PC-9 (cell line): Measurements from ENCODE around the gene QRFP. TPM values are rescaled to one million over a fixed set of nuclear protein-coding genes. Genes with fewer than 3 reads are reported as not detected.

Experiments used
- BruUV-seq: library from RNA; stranded (reverse); fragments of 400-500 nt; replicated peaks from 2 replicates; lab custom pipeline; 2021; lab: Mats Ljungman, UMichigan
- CTCF ChIA-PET: fragments of 300-600 bp; sonication (Branson Sonifier 250); formaldehyde crosslinking; loops from one replicate; lab custom pipeline; 2022; ENCODE audit warnings: antibody characterized with exemption; lab: Charles Lee
- POLR2A ChIA-PET: fragments of 300-600 bp; sonication (Branson Sonifier 250); formaldehyde crosslinking; loops from one replicate; lab custom pipeline; 2022; ENCODE audit warnings: antibody characterized with exemption; ENCODE audit not compliant: unreplicated experiment; lab: Charles Lee
- DNase-seq, 2 experiments: peaks; one replicate each; pipeline versions ENCODE4 v3.0.0 to v3.0.0-alpha.2; 2015 to 2022; ENCODE audit warnings: mixed read lengths in 1 of 2
- H2AFZ ChIP-seq: fragments of 200-600 bp; sonication (generic); 2 replicates; pipeline ENCODE4 v1.8.1; 2017; ENCODE audit warnings: antibody characterized with exemption
- H3F3A ChIP-seq: fragments of 200-600 bp; sonication (generic); 2 replicates; pipeline ENCODE4 v1.8.1; 2017; ENCODE audit warnings: antibody characterized with exemption, mild to moderate bottlenecking, low read depth; ENCODE audit not compliant: insufficient read depth
- H3K27ac ChIP-seq: fragments of 200-600 bp; sonication (generic); 2 replicates; pipeline ENCODE4 v1.6.1; 2016; ENCODE audit warnings: mixed run types
- H3K27me3 ChIP-seq: fragments of 200-600 bp; sonication (generic); 2 replicates; pipeline ENCODE4 v1.6.1; 2016; ENCODE audit warnings: low read depth, mixed run types; ENCODE audit not compliant: insufficient read depth
- H3K36me3 ChIP-seq: fragments of 200-600 bp; sonication (generic); 2 replicates; pipeline ENCODE4 v1.6.1; 2016; ENCODE audit warnings: low read depth, mixed run types
- H3K4me1 ChIP-seq: fragments of 200-600 bp; sonication (generic); replicated peaks from 2 replicates; pipeline ENCODE4 v1.6.1; 2016; ENCODE audit warnings: mixed run types; ENCODE audit not compliant: insufficient read depth
- H3K4me2 ChIP-seq: fragments of 200-600 bp; sonication (generic); 2 replicates; pipeline ENCODE4 v1.6.1; 2017; ENCODE audit warnings: mixed run types
- H3K4me3 ChIP-seq: fragments of 200-600 bp; sonication (generic); 2 replicates; pipeline ENCODE4 v1.6.1; 2016; ENCODE audit warnings: mixed run types
- H3K79me2 ChIP-seq: fragments of 200-600 bp; sonication (generic); 2 replicates; pipeline ENCODE4 v1.6.1; 2017; ENCODE audit warnings: low read depth, mixed run types
- H3K9me2 ChIP-seq: fragments of 200-600 bp; sonication (generic); 2 replicates; pipeline ENCODE4 v1.8.1; 2017; ENCODE audit warnings: mild to moderate bottlenecking; ENCODE audit not compliant: insufficient read depth
- H3K9me3 ChIP-seq: fragments of 200-600 bp; sonication (generic); 2 replicates; pipeline ENCODE4 v1.8.1; 2016; ENCODE audit warnings: low read depth; ENCODE audit not compliant: insufficient read depth
- H4K20me1 ChIP-seq: fragments of 200-600 bp; sonication (generic); 2 replicates; pipeline ENCODE4 v1.8.1; 2017; ENCODE audit not compliant: insufficient read depth
- CTCF ChIP-seq: fragments of 200-600 bp; sonication (generic); conservative IDR thresholded peaks from 2 replicates; pipeline ENCODE4 v1.6.1; 2017; ENCODE audit warnings: mixed run types, antibody characterized with exemption, mild to moderate bottlenecking, moderate library complexity
- EZH2 ChIP-seq: fragments of 200-600 bp; sonication (generic); IDR thresholded peaks from 2 replicates; pipeline ENCODE4 v1.8.0; 2017; ENCODE audit warnings: antibody characterized with exemption, low read depth
- intact Hi-C: fragments of 100-400 bp; cut with micrococcal nuclease; formaldehyde crosslinking; loops from one replicate; pipeline ENCODE4 v1.10.0; 2022; ENCODE audit not compliant: unreplicated experiment
- total RNA-seq: library from RNA; stranded (reverse); gene quantifications from 2 replicates; pipeline ENCODE4 v1.2.3, GENCODE V29; 2021

QRFP gene
- total RNA-seq, 1 experiment from 2014 or later: not detected

GRCh38 chr9:130844044-130844451, 52.6 kb downstream of the QRFP start:
- CTCF ChIA-PET: no interaction called here
- Histone ChIP-seq H3F3A (peaks cover 5% of the 10 kb centered on the region; the same call in 1 of the 2 replicates), H3K4me3 (no peak overlapping the region), H3K36me3 (no peaks in the 10 kb centered on the region; the same call in 1 of the 2 replicates), H3K4me2 (no peak overlapping the region), H3K9me3 (no peaks in the 10 kb centered on the region), H3K27ac (no peak overlapping the region), H3K27me3 (no peaks in the 10 kb centered on the region), H3K79me2 (peaks cover 74% of the 10 kb centered on the region), H3K4me1 (peaks cover 9% of the 10 kb centered on the region), H3K9me2 (no peaks in the 10 kb centered on the region), H2AFZ (no peak overlapping the region), H4K20me1 (peaks cover 13% of the 10 kb centered on the region)
- TF ChIP-seq EZH2 (no peak), CTCF (no peak)
- DNase-seq: no peak
- no TSS peak for BruUV-seq
- intact Hi-C loops: no loop called here
- POLR2A ChIA-PET: no interaction called here

- H3K4me2 ChIP-seq: no peak overlapping the region
- H3K79me2 ChIP-seq: peaks cover 75% of the 10 kb centered on the region
- no peak for TF ChIP-seq EZH2
- TF ChIP-seq CTCF: no peak
- H2AFZ ChIP-seq: no peak overlapping the region
- peaks cover 13% of the 10 kb centered on the region for H4K20me1 ChIP-seq
- H3K4me3 ChIP-seq: no peak overlapping the region
- no TSS peak for BruUV-seq
- intact Hi-C loops: no loop called here
- POLR2A ChIA-PET: interaction anchor here (0.6 kb wide), 1 partner anchor 50 kb away, joined by 3 read pairs; no protein-coding TSS in a partner anchor
- H3K4me1 ChIP-seq: peaks cover 9% of the 10 kb centered on the region
- no peak overlapping the region for H3K27ac ChIP-seq
- CTCF ChIA-PET: no interaction called here
- peaks cover 5% of the 10 kb centered on the region; the same call in 1 of the 2 replicates for H3F3A ChIP-seq
- no peaks in the 10 kb centered on the region for H3K27me3 ChIP-seq
- H3K9me2 ChIP-seq: no peaks in the 10 kb centered on the region
- no peak for DNase-seq
- no peaks in the 10 kb centered on the region for H3K9me3 ChIP-seq
- no peaks in the 10 kb centered on the region; the same call in 1 of the 2 replicates for H3K36me3 ChIP-seq
Measured at GRCh38 chr9:130843049-130843908, 53.3 kb downstream of the QRFP start.

Other genes with a start within 250 kb of the QRFP start
- gene PRDM12, start 232.2 kb downstream of the QRFP start, total RNA-seq: 0.35 and 0.46 TPM in 2 replicates
- 49.5 and 52.0 TPM in 2 replicates for gene EXOSC2, start 203.0 kb downstream of the QRFP start, total RNA-seq
- gene ABL1, start 61.6 kb downstream of the QRFP start, total RNA-seq: 48.6 and 54.8 TPM in 2 replicates
- 2.7 and 4.1 TPM in 2 replicates for gene FIBCD1, start 42.4 kb upstream of the QRFP start, total RNA-seq
- 0.38 and 0.41 TPM in 2 replicates for gene LAMC3, start 112.4 kb upstream of the QRFP start, total RNA-seq
- 85.2 and 87.3 TPM in 2 replicates for gene AIF1L, start 199.7 kb upstream of the QRFP start, total RNA-seq
- 49.6 and 59.0 TPM in 2 replicates for gene NUP214, start 228.8 kb upstream of the QRFP start, total RNA-seq